ENCODE data around the gene CCSER2.
"Not testable (repeated sequence)": the region's sequence is repeated elsewhere in the genome, so short reads cannot be mapped to it uniquely, and the experiment has no call there.

CCSER2 gene

DNA sequence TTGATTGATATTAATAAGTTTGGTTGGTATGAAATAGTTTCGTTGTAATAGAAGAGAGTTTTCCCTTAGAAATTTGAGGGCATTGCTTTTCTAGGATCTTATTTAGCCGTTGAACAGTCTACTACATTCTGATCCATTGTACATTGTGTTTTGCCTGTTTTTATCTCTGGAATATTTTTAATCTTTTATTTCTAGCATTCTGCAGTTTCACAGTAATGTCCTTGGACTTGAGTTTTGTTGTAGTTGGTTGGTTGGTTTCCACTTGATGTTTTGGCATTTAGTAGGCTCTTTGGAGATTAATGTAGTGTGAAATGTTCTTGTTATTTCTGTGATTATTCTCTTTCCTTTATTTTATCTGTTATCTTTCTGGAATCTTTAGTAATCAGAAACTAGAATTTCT, 112.4 kb downstream of the CCSER2 start:
- no peak for DNase-seq (ENCODE audit: extremely low read depth in 1 of 2, low read depth in 1 of 2)

DNA sequence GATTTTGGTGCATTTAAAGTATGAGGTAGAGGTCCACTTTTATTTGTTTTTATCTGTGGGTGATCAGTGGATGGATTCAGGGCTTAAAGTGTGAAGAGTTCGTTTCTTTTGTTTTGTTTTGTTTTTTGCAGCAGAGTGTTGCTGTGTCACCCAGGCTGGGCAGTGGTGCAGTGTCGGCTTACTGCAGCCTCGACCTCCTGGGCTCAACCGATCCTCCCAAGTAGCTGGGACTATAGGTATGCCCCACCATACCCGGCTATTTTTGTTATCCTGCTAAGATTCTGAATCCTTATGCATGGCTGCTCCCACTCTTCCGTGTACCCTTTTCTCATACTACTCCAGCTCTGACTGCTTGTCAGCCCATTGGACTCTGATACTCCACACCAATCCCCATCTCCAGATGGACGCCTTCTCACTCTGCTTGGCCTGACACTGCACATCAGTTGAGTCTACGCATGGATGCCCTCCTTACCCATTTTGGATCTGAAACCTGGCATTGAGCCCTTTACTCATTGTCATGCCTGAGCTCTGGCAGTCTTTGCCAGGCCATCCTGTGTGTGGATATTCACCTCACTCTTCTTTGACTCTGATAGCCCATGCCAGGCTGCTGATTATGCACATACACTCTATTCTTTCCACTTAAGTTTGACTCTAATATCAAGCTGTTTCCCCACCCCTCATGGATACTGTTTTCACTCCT, 119.5 kb downstream of the CCSER2 start:
- DNase-seq (ENCODE audit: extremely low read depth in 1 of 2, low read depth in 1 of 2): no peak

DNA sequence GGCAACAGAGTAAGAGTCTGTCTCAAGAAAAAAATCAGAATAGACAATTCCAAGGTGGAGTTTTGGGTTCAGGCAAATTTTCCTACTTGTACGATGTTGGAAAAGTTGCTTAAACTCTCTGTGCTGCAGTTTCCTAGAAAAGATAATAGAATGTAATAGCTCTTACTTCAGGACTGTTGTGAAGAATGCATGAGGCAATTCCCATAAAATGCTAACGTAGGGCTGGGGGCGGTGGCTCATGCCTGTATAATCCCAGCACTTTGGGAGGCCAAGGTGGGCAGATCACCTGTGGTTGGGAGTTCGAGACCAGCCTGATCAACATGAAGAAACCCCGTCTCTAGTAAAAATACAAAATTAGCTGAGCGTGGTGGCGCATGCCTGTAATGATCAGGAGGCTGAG, 121.0 kb downstream of the CCSER2 start:
- not testable (repeated sequence) for DNase-seq (ENCODE audit: extremely low read depth in 1 of 2, low read depth in 1 of 2)

DNA sequence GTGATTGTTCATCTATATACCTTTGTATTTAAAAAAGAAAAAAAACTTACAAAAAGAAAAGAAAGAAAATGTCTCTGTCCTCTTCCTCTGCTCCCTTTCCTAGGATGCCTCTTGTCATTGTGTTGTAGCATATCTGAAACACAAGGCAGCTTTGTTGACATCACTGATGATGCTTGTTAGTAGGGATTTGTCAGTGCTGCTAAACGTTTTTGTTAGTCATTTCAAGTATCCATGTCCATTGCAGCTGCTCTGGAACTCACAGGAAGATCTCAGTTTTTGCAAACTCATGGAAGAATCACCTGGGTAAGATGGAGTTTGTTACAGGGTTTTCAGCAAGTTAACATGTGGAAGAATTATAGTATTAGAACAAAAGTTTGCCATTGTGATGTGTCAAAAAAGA, 123.6 kb downstream of the CCSER2 start:
- no peak for DNase-seq (ENCODE audit: extremely low read depth in 1 of 2, low read depth in 1 of 2)

DNA sequence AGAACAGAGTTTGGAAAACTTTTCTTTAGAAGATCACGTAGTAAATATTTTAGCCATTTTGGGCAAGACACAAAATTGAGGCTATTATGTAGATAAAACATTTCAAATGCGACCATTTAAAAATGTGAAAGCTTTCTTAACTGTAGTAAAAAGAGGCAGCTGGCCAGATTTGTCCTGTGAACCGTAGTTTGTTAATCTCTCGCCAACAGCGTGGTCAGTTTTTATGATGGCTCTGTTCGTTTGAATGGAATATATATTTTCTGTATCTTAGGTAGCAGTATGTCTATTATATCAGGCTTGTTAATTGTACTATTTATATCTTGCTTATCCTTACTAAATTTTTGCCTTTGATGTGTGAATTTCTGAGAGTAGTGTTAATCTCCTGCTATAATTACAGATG, 124.9 kb downstream of the CCSER2 start:
- no peak for DNase-seq (ENCODE audit: extremely low read depth in 1 of 2, low read depth in 1 of 2)

DNA sequence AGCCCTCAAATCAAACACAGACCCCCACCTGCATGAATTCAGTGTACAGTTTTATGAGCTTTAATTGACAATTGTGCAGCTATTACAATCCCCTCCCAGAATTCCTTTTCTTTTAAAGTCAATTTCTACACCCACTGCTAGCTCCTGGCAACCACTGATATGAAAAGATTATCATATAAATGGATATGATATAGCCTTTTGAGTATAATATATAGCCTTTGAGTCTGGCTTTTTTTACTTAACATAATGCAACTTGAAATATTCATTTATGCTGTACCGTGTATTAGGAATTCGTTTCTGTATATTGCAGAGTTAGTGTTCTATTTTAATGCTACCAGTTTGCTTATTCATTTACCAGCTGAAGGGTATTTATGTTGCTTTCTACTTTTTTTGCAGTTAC, 127.7 kb downstream of the CCSER2 start:
- no peak for DNase-seq (ENCODE audit: extremely low read depth in 1 of 2, low read depth in 1 of 2)

DNA sequence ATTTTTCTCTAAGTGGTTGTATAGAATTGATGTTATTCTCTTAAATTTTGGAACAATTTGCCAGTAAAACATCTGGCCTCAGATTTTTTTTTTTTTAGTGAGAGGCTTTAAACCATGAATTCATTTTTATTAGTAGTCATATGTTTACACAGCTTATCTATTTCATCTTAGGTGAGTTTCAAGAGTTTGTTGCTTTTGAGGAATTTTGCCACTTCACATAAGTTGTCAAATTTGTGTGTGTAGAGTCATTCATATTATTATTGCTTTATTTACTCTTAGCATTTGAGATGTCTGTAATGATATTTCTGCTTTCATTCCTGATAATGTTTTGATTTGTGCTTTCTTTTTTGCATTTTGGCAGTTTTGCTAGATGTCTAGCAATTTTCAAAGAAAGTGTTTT, 132.1 kb downstream of the CCSER2 start:
- DNase-seq (ENCODE audit: extremely low read depth in 1 of 2, low read depth in 1 of 2): no peak

DNA sequence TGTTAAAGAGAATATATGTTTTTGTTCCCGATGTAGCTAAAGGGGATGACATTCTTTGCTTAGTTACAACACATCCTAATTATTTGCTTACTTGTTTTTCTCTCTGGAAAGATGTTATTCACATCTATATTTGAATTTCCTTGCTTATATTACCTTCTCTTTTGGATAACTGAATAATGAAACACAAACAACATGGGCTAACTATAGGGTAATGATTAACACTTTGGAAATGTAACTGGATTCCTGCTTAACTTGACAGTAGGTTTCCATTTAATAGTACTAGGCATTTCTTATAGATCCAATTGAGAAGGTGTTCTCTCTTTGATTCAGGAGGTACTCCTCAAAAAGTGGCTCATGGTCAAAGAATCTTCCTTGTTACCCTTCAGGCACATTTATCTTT, 141.1 kb downstream of the CCSER2 start:
- no peak for DNase-seq (ENCODE audit: extremely low read depth in 1 of 2, low read depth in 1 of 2)

DNA sequence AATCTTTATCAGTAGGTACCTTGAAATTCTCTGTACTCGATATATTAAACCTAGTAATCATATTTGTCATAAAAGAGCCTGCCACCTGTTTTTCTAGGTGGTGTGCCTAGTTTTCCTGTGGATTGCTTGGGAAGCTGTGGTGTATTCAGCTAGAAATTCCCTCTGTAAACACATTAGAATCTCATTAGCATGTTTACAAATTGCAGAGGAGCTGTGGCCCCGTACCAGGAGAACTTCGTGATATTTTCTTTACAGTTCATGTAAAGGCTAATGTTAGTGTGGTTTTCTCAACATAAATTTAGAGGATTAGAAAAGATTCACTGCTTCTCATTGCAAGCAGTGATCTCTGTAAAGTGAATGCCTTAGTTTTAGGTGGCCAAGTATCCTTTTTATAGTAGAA, 144.7 kb downstream of the CCSER2 start:
- no peak for DNase-seq (ENCODE audit: extremely low read depth in 1 of 2, low read depth in 1 of 2)

DNA sequence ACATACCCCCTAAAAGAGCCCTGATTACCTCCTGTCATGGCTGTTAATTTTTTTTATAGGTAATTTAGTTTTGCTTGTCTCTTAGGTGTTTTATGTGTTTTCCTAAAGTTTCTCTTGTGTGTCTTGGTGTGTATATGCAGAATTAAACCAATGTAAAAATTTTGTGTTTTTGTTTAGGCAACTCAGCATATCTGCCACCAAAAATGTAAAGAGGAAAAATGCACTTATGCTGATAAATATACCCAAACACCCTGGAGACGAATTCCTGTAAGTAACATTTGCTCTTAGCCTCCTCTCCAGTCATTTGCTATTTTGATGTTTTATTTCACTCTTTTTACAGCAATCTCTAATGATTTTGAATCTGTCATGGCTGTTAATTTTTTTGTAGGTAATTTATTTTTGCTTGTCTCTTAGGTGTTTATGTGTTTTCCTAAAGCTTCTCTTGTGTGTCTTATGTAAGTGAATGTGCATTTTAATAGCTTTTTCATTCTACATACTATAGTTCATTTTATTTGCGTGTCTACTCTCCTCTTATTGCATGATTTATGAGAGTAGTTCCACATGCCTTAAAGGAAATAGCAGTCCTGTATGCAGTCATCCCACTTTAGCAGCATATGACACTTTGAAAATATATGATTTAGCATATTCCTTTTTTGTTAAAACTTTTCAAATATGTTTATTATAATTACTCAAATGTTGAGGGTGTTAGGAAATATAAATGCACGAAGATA, 149.2 kb downstream of the CCSER2 start:
- no peak for DNase-seq (ENCODE audit: extremely low read depth in 1 of 2, low read depth in 1 of 2)

DNA sequence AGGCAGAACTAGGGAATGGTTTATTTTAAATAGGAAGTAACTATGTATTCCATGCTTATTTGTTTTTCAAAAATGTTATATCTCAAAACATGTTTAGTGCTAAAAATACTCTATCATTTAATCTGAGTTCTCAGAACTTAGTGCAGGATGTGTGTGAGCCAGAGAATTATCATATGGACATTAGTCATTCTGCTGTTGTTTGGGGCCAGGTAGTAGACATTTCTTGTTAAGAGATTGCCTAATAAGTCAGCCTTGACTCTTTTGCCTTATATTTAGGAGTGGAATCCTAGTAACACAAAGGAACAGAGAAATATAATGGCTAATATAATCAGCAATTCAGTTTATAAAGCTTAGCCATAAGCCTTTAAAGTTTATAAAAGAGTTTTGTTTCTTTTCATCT, 149.8 kb downstream of the CCSER2 start:
- DNase-seq (ENCODE audit: extremely low read depth in 1 of 2, low read depth in 1 of 2): no peak

DNA sequence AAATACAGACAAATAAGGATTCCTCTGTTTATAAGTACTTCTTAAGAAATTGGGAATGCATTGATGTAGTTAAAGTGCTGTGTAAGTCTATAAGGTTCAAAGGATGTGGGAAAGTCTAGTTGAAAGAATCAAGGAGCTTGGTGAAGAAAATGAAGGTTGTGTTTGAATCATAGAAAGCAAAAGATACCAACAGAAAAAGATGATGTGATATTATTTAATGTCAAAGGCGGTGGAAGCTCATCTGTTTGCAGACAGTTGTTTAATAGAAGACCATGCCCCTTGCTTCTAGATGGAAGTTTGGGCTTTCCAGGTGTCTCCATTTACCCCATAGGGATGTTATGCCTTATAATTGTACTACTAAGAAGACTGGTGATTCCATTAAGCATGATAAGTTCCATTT, 150.3 kb downstream of the CCSER2 start:
- no peak for DNase-seq (ENCODE audit: extremely low read depth in 1 of 2, low read depth in 1 of 2)

DNA sequence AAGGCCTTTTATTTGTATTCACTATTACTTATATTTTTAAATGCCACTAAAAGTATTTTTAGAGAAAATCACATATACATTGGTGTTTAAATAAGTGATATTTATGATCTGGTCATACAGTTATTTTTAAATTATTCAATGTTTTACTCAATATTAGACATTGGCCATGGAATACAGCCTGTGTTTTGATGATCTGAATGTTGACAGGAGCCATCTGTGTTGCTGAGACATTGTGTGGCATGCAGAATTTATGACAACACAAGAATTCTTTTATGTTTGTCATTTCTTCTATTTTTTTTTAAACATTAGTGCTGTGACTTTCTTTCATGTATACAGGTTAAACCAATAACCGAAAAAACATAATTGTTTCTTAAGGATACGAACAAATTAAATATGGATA, 156.2 kb downstream of the CCSER2 start:
- DNase-seq (ENCODE audit: extremely low read depth in 1 of 2, low read depth in 1 of 2): no peak

DNA sequence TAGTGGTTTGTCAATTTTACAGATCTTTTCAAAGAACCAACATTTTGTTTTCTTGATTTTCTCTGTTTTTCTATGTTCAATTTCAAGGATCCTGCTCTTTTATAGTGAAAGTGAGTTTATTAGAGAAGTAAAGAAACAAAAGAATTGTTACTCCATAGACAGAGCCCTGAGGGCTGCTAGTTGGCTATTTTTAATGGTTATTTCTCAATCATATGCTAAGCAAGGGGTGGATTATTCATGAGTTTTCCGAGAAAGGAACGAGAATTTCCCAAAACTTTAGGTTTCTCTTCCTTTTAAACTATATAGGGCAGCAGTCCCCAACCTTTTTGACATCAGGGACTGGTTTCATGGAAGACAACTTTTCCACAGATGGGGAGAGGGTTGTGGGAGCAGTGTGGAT, 165.0 kb downstream of the CCSER2 start:
- no peak for DNase-seq (ENCODE audit: extremely low read depth in 1 of 2, low read depth in 1 of 2)

DNA sequence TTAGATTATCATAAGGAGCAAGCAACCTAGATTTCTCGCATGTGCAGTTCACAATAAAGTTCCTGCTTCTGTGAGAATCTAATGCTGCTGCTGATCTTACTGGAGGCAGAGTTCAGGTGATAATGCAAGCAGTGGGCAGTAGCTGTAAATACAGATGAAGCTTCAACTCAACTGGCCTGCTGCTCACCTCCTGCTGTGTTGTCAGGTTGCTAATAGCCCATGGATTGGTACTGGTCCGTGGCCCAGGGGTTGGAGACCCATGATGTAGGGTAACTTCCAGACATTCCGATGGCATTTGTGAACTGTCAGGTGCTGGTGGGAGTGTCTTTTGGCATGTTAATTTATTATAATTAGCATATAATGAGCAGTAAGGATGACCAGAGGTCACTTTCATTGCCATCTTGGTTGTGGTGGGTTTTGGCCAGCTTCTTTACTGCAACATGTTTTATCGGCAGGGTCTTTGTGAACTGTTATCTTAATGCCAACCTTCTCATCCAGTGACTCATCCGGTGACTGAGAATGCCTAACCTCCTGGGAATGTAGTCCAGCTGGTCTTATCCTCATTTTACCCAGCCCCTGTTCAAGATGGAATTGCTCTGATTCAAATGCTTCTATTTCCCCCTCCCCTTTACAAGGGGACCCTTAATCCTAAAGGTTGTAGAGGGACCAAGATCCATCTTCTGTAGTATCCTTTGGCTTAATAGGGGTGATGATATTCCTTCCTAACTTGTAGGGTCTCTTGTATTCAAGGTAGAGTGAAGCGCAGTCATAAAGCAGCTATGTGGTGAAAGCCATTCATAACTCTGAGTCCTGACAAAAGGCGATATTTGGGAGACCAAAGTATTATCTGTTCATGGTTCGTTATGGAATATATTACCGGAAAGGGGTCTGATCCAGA, 165.8 kb downstream of the CCSER2 start:
- DNase-seq (ENCODE audit: extremely low read depth in 1 of 2, low read depth in 1 of 2): no peak

DNA sequence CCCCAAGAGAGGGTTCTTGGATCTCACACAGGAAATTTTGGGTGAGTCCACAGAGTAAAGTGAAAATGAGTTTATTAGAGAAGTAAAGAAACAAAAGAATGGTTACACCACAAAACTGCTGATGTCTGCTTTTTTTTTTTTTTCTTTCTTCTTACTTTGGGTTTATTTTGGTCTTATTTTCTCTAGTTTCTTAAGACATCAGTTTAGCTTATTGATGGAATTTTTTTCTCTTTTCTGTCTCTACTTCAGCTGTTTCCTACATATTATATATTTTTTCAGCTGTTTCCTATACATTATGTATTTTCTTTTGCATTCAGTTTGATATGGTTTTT, 166.4 kb downstream of the CCSER2 start:
- DNase-seq (ENCODE audit: extremely low read depth in 1 of 2, low read depth in 1 of 2): no peak

DNA sequence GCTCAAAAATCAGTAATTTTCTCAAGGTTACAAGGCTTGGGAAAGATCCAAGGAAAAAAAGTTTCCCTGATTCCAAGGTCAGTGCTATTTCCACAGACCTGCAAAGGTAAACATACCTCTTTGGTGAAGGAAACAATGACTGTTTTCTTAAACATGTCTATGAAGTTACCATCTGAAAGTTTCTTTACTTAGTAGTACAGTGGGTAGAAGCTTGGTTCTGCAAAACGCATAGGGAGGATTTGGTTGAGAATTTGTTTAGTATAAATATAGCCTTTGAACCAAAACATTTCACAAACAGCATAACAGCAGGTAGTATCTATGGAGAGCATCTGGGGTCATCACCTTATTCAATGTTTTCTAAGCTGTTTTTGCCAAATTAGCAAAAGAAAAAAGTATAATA, 169.6 kb downstream of the CCSER2 start:
- no peak for DNase-seq (ENCODE audit: extremely low read depth in 1 of 2, low read depth in 1 of 2)

DNA sequence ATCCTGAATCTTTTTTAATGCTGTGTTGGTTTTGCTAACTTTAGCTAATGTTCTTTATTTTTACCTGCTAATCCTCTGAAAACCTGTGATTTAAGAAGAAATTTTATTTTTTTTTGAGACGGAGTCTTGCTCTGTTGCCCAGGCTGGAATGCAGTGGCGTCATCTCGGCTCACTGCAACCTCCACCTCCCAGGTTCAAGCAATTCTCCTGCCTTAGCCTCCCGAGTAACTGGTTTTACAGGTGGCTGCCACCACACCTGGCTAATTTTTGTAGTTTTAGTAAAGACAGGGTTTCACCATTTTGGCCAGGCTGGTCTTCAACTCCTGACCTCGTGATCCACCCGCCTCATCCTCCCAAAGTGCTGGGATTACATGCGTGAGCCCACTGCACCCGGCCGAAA, 170.7 kb downstream of the CCSER2 start:
- not testable (repeated sequence) for DNase-seq (ENCODE audit: extremely low read depth in 1 of 2, low read depth in 1 of 2)

DNA sequence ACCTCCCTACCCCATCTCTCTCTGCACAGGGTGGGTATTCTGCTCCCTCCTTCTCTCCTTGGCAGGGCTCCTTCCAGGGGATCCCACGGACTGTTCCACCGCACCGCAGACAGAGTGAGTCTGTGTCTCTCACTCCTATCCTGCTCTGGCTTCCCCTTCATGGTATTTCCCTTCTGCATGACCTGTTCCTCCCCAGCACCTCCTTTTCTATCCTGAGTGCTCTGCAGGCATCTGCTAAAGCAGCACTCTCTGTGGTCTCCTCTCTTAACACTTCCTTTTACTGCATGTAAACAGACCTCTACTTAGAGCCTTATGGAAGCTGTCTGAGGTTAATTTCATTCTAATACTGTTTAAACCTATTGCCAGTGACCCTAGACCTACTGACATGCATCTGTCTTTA, 171.5 kb downstream of the CCSER2 start:
- no peak for DNase-seq (ENCODE audit: extremely low read depth in 1 of 2, low read depth in 1 of 2)

DNA sequence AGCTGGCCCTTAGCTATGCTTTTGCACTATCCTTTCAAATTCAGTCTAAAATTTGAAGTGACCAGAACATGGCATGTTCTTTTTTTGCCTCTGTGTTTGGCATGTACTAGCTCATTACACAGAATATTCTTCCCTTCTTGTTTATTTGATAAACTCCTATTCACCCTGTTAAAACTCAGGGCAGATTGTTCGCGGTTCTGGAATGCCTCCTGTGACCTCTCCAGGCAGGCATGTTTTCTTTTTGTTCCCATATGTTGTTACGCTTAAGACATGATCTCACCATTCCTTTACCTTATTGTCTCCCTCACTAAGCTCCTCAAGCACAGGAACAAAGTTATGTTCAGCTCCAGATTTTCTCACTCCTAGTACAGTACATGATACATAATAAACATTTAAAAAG, 181.7 kb downstream of the CCSER2 start:
- DNase-seq (ENCODE audit: extremely low read depth in 1 of 2, low read depth in 1 of 2): no peak

DNA sequence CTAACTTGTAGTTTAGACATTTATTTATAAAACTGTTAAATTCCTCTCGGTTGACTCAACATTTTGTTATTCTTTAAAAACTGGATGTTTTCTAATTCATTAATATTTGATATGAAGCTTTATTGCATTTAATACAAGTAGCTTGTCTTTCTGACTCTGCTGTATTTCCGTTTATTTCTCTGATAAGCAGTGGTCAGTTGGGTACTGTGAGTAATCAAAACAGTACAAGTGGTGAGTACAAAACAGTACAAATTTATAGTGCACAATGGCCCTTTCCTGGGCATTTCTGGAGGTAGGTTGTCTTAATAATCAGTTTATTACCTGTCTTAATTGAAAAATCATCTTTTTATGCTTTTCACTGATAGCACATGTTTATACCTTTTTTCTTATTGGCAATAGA, 182.7 kb downstream of the CCSER2 start:
- DNase-seq (ENCODE audit: extremely low read depth in 1 of 2, low read depth in 1 of 2): no peak

DNA sequence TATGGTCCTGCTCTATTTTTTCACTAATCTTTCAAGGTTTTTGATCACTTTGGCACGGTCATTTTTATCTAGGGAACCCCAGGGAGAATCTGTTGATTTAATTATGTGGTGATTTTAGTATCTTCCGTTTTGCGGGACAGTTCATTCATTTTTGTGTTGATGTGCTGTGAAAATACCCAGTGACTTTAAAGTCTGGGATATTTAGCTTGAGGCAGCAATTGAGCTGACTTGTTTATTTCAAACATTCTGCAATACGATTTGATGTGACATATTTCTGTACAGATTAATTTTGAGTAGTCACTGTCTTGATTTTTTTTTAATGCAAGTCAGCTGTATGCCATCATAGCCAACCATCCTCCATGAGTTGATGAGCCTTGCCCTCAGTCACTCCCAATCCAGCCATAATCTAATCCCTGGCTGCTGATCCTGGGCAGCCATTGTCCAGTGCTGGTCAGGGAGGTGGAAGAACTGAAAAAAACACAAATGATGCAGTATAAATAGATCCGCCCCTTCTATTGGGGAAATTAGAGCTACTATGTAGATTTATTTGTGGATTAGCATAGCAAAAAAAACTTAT, 183.4 kb downstream of the CCSER2 start:
- no peak for DNase-seq (ENCODE audit: extremely low read depth in 1 of 2, low read depth in 1 of 2)
